ENCODE measurements around the gene RBM7.

Gene RBM7

GRCh38 chr11:114377612-114378267, 22.7 kb upstream of the RBM7 start:
- H3K4me1 ChIP-seq (ENCODE audit: control insufficient read depth, insufficient read depth, low read length), result no peaks in the 10 kb centered on the region
- no peaks in the 10 kb centered on the region for H3K36me3 ChIP-seq (ENCODE audit: control insufficient read depth, insufficient read depth, low read length)
- no peak overlapping the region for H3K4me3 ChIP-seq (ENCODE audit: low read length)
- no peak overlapping the region for H3K9ac ChIP-seq (ENCODE audit: low read length)
- no peaks in the 10 kb centered on the region for H3K27me3 ChIP-seq (ENCODE audit: control insufficient read depth, insufficient read depth, low read length)
- no peaks in the 10 kb centered on the region for H3K9me3 ChIP-seq (ENCODE audit: control insufficient read depth, low read length)

GRCh38 chr11:114379394-114380069, 20.9 kb upstream of the RBM7 start:
- no peaks in the 10 kb centered on the region for H3K36me3 ChIP-seq (ENCODE audit: control insufficient read depth, insufficient read depth, low read length)
- no peak overlapping the region for H3K4me3 ChIP-seq (ENCODE audit: low read length)
- H3K27me3 ChIP-seq (ENCODE audit: control insufficient read depth, insufficient read depth, low read length), result no peaks in the 10 kb centered on the region
- H3K9me3 ChIP-seq (ENCODE audit: control insufficient read depth, low read length), result no peaks in the 10 kb centered on the region
- no peaks in the 10 kb centered on the region for H3K4me1 ChIP-seq (ENCODE audit: control insufficient read depth, insufficient read depth, low read length)
- no peak overlapping the region for H3K9ac ChIP-seq (ENCODE audit: low read length)

- Histone ChIP-seq H3K9ac (ENCODE audit: low read length) (no peak overlapping the region), H3K9me3 (ENCODE audit: control insufficient read depth, low read length) (no peaks in the 10 kb centered on the region), H3K4me1 (ENCODE audit: control insufficient read depth, insufficient read depth, low read length) (no peaks in the 10 kb centered on the region), H3K4me3 (ENCODE audit: low read length) (no peak overlapping the region), H3K27me3 (ENCODE audit: control insufficient read depth, insufficient read depth, low read length) (no peaks in the 10 kb centered on the region), H3K36me3 (ENCODE audit: control insufficient read depth, insufficient read depth, low read length) (no peaks in the 10 kb centered on the region)
Measured at GRCh38 chr11:114382509-114382908, 18.0 kb upstream of the RBM7 start.

- Histone ChIP-seq H3K27me3 (ENCODE audit: control insufficient read depth, insufficient read depth, low read length) (no peaks in the 10 kb centered on the region), H3K36me3 (ENCODE audit: control insufficient read depth, insufficient read depth, low read length) (no peaks in the 10 kb centered on the region), H3K9ac (ENCODE audit: low read length) (no peak overlapping the region), H3K4me1 (ENCODE audit: control insufficient read depth, insufficient read depth, low read length) (no peaks in the 10 kb centered on the region), H3K4me3 (ENCODE audit: low read length) (no peak overlapping the region), H3K9me3 (ENCODE audit: control insufficient read depth, low read length) (no peaks in the 10 kb centered on the region)
Measured at GRCh38 chr11:114384487-114384886, 16.0 kb upstream of the RBM7 start.

- Histone ChIP-seq H3K9me3 (ENCODE audit: control insufficient read depth, low read length) (no peaks in the 10 kb centered on the region), H3K4me1 (ENCODE audit: control insufficient read depth, insufficient read depth, low read length) (no peaks in the 10 kb centered on the region), H3K9ac (ENCODE audit: low read length) (no peak overlapping the region), H3K27me3 (ENCODE audit: control insufficient read depth, insufficient read depth, low read length) (no peaks in the 10 kb centered on the region), H3K4me3 (ENCODE audit: low read length) (no peak overlapping the region), H3K36me3 (ENCODE audit: control insufficient read depth, insufficient read depth, low read length) (no peaks in the 10 kb centered on the region)
Measured at GRCh38 chr11:114386131-114386530, 14.3 kb upstream of the RBM7 start.

GRCh38 chr11:114386545-114386944, 13.9 kb upstream of the RBM7 start:
- Histone ChIP-seq H3K9ac (ENCODE audit: low read length) (no peak overlapping the region), H3K4me3 (ENCODE audit: low read length) (no peak overlapping the region), H3K36me3 (ENCODE audit: control insufficient read depth, insufficient read depth, low read length) (no peaks in the 10 kb centered on the region)

GRCh38 chr11:114392735-114393667, 7.5 kb upstream of the RBM7 start:
- no peaks in the 10 kb centered on the region for H3K36me3 ChIP-seq (ENCODE audit: control insufficient read depth, insufficient read depth, low read length)
- no peaks in the 10 kb centered on the region for H3K27me3 ChIP-seq (ENCODE audit: control insufficient read depth, insufficient read depth, low read length)
- no peaks in the 10 kb centered on the region for H3K4me1 ChIP-seq (ENCODE audit: control insufficient read depth, insufficient read depth, low read length)
- H3K9me3 ChIP-seq (ENCODE audit: control insufficient read depth, low read length), result no peaks in the 10 kb centered on the region
- no peak overlapping the region for H3K4me3 ChIP-seq (ENCODE audit: low read length)
- no peak overlapping the region for H3K9ac ChIP-seq (ENCODE audit: low read length)

More at GRCh38 chr11:114386545-114386944, 13.9 kb upstream of the RBM7 start:
- Histone ChIP-seq H3K9me3 (ENCODE audit: control insufficient read depth, low read length) (no peaks in the 10 kb centered on the region), H3K4me1 (ENCODE audit: control insufficient read depth, insufficient read depth, low read length) (no peaks in the 10 kb centered on the region), H3K27me3 (ENCODE audit: control insufficient read depth, insufficient read depth, low read length) (no peaks in the 10 kb centered on the region)

GRCh38 chr11:114395736-114396135, 4.7 kb upstream of the RBM7 start:
- H3K4me3 ChIP-seq (ENCODE audit: low read length), result no peak overlapping the region
- peaks cover 9% of the 10 kb centered on the region for H3K4me1 ChIP-seq (ENCODE audit: control insufficient read depth, insufficient read depth, low read length)
- H3K9me3 ChIP-seq (ENCODE audit: control insufficient read depth, low read length), result no peaks in the 10 kb centered on the region
- no peaks in the 10 kb centered on the region for H3K36me3 ChIP-seq (ENCODE audit: control insufficient read depth, insufficient read depth, low read length)
- no peak overlapping the region for H3K9ac ChIP-seq (ENCODE audit: low read length)
- no peaks in the 10 kb centered on the region for H3K27me3 ChIP-seq (ENCODE audit: control insufficient read depth, insufficient read depth, low read length)

- Histone ChIP-seq H3K9me3 (ENCODE audit: control insufficient read depth, low read length) (no peaks in the 10 kb centered on the region), H3K27me3 (ENCODE audit: control insufficient read depth, insufficient read depth, low read length) (no peaks in the 10 kb centered on the region), H3K9ac (ENCODE audit: low read length) (no peak overlapping the region), H3K36me3 (ENCODE audit: control insufficient read depth, insufficient read depth, low read length) (no peaks in the 10 kb centered on the region), H3K4me3 (ENCODE audit: low read length) (no peak overlapping the region), H3K4me1 (ENCODE audit: control insufficient read depth, insufficient read depth, low read length) (peaks cover 9% of the 10 kb centered on the region)
Measured at GRCh38 chr11:114396916-114397315, 3.5 kb upstream of the RBM7 start.

GRCh38 chr11:114397349-114397982, 3.0 kb upstream of the RBM7 start:
- Histone ChIP-seq H3K4me3 (ENCODE audit: low read length) (no peak overlapping the region), H3K27me3 (ENCODE audit: control insufficient read depth, insufficient read depth, low read length) (no peaks in the 10 kb centered on the region), H3K4me1 (ENCODE audit: control insufficient read depth, insufficient read depth, low read length) (peaks cover 9% of the 10 kb centered on the region)

GRCh38 chr11:114398303-114398920, 2.1 kb upstream of the RBM7 start:
- no peaks in the 10 kb centered on the region for H3K27me3 ChIP-seq (ENCODE audit: control insufficient read depth, insufficient read depth, low read length)
- no peak overlapping the region for H3K9ac ChIP-seq (ENCODE audit: low read length)
- peaks cover 9% of the 10 kb centered on the region for H3K4me1 ChIP-seq (ENCODE audit: control insufficient read depth, insufficient read depth, low read length)
- no peaks in the 10 kb centered on the region for H3K9me3 ChIP-seq (ENCODE audit: control insufficient read depth, low read length)
- no peaks in the 10 kb centered on the region for H3K36me3 ChIP-seq (ENCODE audit: control insufficient read depth, insufficient read depth, low read length)
- no peak overlapping the region for H3K4me3 ChIP-seq (ENCODE audit: low read length)

More at GRCh38 chr11:114397349-114397982, 3.0 kb upstream of the RBM7 start:
- H3K9me3 ChIP-seq (ENCODE audit: control insufficient read depth, low read length), result no peaks in the 10 kb centered on the region
- no peaks in the 10 kb centered on the region for H3K36me3 ChIP-seq (ENCODE audit: control insufficient read depth, insufficient read depth, low read length)
- no peak overlapping the region for H3K9ac ChIP-seq (ENCODE audit: low read length)

Measured in mucosa of stomach (tissue), 1 donor.